ENCODE measurements around the gene TTC9B.

TTC9B gene

DNA sequence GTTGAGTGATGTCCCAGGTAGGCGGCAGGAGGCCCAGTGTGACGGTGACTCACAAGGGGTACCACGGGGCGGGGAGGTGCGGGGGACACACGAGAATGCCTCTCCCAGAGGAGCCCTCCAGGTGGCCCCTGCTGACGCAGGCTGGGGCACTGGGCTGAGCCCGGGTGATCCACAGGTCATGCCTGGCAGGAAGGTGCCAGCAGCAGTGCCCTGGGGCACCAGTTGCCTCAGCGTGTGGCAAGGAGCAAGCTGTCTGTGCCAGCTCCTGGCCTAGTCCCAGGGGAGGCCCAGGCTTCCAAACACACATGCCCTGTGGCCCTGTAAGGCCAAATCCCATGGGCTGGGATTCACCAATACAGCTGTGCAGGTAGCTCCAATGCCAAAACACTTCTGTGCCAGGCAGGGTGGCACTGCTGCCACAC is 38.9 kb upstream of the TTC9B start:
- H3K27ac ChIP-seq, result no peak overlapping the region

DNA sequence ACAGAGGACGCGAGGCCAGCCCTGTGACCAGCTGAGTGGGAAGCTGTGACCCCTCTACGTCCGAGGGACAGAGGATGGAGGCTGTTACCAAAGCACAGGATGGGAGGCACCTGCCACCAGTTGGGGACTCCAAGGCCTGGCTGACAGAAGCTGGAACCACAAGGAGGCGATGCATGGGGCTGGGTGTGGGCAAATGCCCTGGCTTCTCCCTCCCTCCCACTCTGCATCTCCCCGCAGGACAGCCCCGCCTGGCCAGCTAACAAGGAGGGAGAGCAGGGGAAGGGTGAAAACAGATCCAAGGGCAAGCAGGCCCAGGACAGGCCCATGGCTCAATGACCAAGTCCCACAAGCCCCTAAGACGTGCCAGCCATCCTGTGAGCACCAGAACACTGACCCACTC is 38.3 kb upstream of the TTC9B start:
- H3K4me3 ChIP-seq, result no peak overlapping the region
- peaks cover 0 to 20% (median 2%) of the 10 kb centered on the region in 4 donors for H3K4me1 ChIP-seq
- no peaks in the 10 kb centered on the region for H3K27me3 ChIP-seq
- H3K9me3 ChIP-seq, result no peaks in the 10 kb centered on the region
- intact Hi-C loops (cut with DNase I; ENCODE audit: low total_unique reads), result no loop called here
- DNase-seq, result no peak
- no peak overlapping the region for H3K27ac ChIP-seq
- peaks cover 30 to 54% (median 40%) of the 10 kb centered on the region in 3 donors for H3K36me3 ChIP-seq
- TF ChIP-seq, protein P1, sequence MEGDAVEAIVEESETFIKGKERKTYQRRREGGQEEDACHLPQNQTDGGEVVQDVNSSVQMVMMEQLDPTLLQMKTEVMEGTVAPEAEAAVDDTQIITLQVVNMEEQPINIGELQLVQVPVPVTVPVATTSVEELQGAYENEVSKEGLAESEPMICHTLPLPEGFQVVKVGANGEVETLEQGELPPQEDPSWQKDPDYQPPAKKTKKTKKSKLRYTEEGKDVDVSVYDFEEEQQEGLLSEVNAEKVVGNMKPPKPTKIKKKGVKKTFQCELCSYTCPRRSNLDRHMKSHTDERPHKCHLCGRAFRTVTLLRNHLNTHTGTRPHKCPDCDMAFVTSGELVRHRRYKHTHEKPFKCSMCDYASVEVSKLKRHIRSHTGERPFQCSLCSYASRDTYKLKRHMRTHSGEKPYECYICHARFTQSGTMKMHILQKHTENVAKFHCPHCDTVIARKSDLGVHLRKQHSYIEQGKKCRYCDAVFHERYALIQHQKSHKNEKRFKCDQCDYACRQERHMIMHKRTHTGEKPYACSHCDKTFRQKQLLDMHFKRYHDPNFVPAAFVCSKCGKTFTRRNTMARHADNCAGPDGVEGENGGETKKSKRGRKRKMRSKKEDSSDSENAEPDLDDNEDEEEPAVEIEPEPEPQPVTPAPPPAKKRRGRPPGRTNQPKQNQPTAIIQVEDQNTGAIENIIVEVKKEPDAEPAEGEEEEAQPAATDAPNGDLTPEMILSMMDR (IDR thresholded peaks at IDR 0.05), result no peak

More for the DNA sequence above, 38.9 kb upstream of the TTC9B start:
- Histone ChIP-seq H3K27me3 (no peaks in the 10 kb centered on the region), H3K4me1 (peaks cover 0 to 16% (median 2%) of the 10 kb centered on the region in 4 donors), H3K9me3 (no peaks in the 10 kb centered on the region), H3K4me3 (no peak overlapping the region), H3K36me3 (peaks cover 30 to 51% (median 40%) of the 10 kb centered on the region in 3 donors)
- TF ChIP-seq, protein P1 (IDR thresholded peaks at IDR 0.05), result no peak
- no peak for DNase-seq
- intact Hi-C loops (cut with DNase I; ENCODE audit: low total_unique reads), result no loop called here

DNA sequence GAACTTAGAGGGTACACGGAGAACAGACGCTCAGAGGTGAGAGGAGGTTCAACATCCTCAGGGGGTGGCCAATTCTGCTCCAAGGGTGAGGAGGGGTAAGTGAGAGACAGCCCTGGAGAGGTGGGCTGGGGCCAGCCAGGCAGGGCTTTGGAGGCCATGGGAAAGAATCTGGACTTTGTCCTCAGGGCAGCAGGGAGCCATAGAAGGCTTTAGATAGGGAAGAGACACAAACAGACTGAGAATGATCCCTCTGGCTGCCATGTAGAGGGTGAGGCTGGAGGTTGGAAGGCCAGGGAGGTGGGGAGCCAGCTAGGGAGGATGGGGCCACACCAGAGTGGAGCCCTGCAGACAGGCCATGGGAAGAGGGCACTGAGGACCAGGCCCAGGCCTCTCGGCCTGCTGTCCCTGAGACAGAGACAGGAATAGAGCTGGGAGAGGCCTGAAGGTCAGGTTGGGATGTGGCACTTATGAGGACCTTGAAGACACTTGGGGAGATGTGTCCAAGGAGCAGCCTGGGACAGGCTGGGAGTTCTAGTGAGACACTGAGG is 37.5 kb upstream of the TTC9B start:
- intact Hi-C loops (cut with DNase I; ENCODE audit: low total_unique reads), result no loop called here
- Histone ChIP-seq H3K9me3 (no peaks in the 10 kb centered on the region), H3K36me3 (peaks cover 37 to 57% (median 40%) of the 10 kb centered on the region in 3 donors), H3K27me3 (no peaks in the 10 kb centered on the region), H3K4me3 (no peak overlapping the region), H3K4me1 (peaks cover 0 to 20% (median 2%) of the 10 kb centered on the region in 4 donors), H3K27ac (no peak overlapping the region)
- TF ChIP-seq, protein P1 (IDR thresholded peaks at IDR 0.05), result no peak
- DNase-seq, result no peak

DNA sequence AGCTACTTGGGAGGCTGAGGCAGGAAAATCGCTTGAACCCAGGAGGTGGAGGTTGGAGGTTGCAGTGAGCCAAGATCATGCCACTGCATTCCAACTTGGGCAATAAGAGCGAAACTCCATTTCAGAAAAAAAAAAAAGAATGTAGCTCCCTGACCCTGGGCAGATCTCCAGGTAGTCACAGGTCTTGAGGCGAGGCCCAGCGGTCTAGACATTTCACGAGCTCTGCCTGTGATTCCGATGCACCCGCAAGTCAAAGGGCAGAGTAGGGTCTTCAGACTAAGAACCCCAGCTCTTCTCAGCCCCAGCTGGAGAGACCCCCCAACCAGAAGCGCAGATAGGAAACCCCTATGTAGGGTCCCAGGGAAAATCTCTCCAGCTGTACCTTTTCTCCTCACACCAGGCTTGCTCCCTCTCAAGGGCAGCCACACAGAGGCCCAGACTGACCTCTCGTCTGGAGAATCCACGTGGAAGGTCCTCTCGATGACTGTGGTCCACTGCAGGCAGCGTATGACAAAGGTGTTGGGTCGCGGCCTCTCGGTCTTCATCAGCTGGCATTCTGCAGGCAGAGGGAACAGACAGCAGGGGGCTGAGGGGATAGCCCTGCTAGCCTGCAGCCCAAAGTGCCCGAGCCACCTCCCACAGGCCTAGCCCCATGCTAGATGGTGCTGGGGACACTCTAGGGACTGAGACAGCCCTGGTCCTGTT is 36.7 kb upstream of the TTC9B start:
- H3K27ac ChIP-seq, result no peak overlapping the region
- H3K27me3 ChIP-seq, result no peaks in the 10 kb centered on the region
- no peak for DNase-seq
- no peaks in the 10 kb centered on the region for H3K9me3 ChIP-seq
- TF ChIP-seq, protein P1 (IDR thresholded peaks at IDR 0.05), result no peak
- H3K4me1 ChIP-seq, result peaks cover 0 to 18% (median 2%) of the 10 kb centered on the region in 4 donors
- no peak overlapping the region for H3K4me3 ChIP-seq
- intact Hi-C loops (cut with DNase I; ENCODE audit: low total_unique reads), result no loop called here
- H3K36me3 ChIP-seq, result peaks cover 40 to 65% (median 40%) of the 10 kb centered on the region in 3 donors

DNA sequence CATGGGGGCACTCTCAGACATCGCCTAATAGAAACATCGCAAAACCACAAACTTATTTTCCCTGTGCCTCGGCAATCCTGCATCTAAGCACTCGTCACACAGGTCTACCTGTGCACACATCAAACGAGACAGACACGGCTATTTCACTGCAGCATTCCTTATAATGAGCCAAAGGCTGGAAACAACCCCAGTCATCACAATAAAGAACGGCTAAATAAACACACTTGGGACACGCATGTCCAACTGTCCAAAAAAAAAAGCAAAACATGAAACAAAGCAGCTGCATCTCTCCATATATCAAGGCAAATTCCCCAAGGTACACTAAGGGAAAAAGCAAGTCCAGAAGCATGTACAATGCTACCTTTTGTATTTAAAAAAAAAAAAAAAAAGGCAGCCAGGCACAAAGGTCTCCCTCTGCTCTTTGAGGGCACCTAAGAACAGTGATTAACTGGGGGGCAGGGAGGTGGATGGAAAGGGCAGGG is 35.5 kb upstream of the TTC9B start:
- Histone ChIP-seq H3K36me3 (peaks cover 40 to 71% (median 43%) of the 10 kb centered on the region in 3 donors), H3K4me3 (no peak overlapping the region), H3K27ac (no peak overlapping the region), H3K9me3 (no peaks in the 10 kb centered on the region), H3K4me1 (peaks cover 0 to 17% (median 2%) of the 10 kb centered on the region in 4 donors), H3K27me3 (no peaks in the 10 kb centered on the region)
- no peak for DNase-seq
- intact Hi-C loops (cut with DNase I; ENCODE audit: low total_unique reads), result no loop called here
- TF ChIP-seq, protein P1 (IDR thresholded peaks at IDR 0.05), result no peak
